ENCODE measurements around the gene SPG7. TPM values are rescaled to one million over a fixed set of nuclear protein-coding genes. Genes with fewer than 3 reads are reported as not detected.

SPG7 gene
- total RNA-seq, 1 donor from 2014 or later = 99.5 TPM

DNA sequence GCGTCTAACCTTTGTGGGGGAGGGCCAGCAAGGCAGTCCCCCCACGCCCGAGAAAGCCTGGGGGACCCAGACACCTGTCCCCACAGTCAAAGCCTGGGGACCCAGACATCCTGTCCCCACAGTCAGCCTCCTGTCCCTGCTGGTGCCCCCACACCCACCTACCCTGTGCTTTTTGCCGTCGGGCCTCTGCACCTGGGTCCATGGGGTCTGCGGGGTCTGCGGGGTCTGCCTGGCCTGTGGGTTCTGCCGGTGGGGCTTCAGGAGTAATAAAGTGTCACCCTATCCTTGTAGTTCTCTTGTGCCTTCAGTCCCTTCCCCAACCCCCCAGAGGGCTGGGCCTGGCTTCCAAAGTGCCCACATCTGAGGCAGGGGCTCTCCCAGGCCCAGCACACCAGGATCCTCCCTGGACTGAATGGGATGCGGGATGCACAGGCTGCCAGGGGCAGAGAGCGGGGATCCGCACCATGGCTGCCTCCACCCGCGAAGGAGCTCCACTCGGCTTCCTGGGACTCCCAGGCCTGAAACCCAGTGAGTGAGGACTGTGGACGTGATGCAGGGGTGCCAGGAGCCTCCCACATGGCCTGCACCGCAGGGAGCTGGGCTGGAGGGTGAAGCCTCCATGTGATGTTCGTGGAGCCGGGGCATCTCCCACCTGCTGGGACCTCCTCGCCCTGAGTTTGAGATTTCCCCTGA lies 88.9 kb downstream of the SPG7 start:
- DNase-seq (ENCODE audit: low read depth, low spot score) = no peak

- DNase-seq (ENCODE audit: low read depth, low spot score) = no peak
Measured at GRCh38 chr16:89598199-89598598, 90.0 kb downstream of the SPG7 start.

GRCh38 chr16:89599451-89599858 lies 91.3 kb downstream of the SPG7 start:
- DNase-seq (ENCODE audit: low read depth, low spot score) = no peak

GRCh38 chr16:89599902-89600301 lies 91.7 kb downstream of the SPG7 start:
- DNase-seq (ENCODE audit: low read depth, low spot score) = no peak

DNA sequence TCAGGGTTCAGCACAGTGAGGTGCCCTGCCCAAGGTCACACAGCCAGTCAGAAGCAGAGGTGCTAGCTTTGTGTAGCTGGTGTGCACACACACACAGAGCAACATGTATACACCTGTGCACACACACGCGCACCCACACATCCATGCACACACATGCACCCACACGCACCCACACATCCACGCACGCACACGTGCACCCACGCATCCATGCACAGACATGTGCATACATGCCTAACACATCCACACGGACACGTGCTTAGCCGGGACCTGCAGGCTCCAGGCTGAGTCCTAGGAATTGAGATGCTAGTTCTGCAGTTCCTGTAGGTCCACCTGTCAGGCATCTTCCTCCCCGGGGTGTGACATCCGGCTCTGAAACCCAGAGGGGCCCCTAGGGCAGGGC lies 92.2 kb downstream of the SPG7 start:
- DNase-seq (ENCODE audit: low read depth, low spot score) = no peak

DNA sequence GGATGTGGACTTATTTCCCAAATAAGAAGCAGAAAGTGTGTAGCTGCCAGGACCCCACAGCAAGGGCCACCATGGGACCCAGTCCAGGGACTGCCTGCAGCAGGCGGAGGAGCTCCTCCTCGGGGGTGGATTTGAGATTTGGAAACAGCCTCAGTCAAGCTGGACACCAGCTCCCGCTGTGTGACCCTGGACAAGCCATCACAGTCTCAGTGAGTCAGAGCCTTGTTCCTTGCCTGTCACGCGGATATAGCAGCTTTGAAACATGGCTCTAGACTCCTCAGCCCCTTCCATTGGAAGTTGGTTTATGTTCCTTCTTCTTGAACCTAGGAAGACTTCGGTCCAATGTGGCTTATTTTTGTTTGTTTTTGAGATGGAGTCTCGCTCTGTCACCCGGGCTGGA lies 92.8 kb downstream of the SPG7 start:
- no peak for DNase-seq (ENCODE audit: low read depth, low spot score)

- DNase-seq (ENCODE audit: low read depth, low spot score) = no peak
Measured at GRCh38 chr16:89601906-89602272, 93.7 kb downstream of the SPG7 start.

DNA sequence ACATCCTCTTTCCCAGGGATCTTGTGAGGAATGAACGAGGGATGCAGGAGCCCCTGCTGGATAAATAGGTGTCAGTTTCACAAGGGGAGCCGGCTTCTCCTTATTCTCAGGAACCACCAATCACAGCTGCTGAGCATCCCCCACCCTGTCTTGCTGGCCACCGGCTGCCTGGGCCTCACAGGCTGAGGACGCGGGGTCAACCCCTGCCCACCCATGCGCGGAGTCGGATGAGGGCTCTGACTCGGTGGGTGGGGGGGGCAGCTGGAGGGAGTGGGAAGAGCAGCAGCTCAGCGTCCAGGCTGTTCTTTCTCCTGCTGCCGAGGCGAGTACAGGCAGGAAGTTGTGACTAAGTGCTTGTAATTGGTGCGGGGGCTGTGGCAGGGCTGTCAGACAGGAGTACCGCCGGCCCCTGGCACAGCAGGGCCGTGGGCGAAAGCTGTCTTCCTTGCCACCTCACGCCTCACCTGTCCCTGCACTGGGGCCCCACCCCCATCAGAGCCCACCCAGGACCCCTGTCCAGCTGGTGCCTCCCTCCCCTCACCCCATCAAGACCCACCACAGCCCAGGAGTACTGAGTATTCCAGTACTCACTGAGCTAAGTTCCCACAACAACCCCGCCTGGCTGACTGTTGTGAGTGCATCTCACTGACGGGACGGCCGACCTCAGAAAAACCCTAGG lies 94.2 kb downstream of the SPG7 start:
- peak; percentile 41 for DNase-seq (ENCODE audit: low read depth, low spot score)

DNA sequence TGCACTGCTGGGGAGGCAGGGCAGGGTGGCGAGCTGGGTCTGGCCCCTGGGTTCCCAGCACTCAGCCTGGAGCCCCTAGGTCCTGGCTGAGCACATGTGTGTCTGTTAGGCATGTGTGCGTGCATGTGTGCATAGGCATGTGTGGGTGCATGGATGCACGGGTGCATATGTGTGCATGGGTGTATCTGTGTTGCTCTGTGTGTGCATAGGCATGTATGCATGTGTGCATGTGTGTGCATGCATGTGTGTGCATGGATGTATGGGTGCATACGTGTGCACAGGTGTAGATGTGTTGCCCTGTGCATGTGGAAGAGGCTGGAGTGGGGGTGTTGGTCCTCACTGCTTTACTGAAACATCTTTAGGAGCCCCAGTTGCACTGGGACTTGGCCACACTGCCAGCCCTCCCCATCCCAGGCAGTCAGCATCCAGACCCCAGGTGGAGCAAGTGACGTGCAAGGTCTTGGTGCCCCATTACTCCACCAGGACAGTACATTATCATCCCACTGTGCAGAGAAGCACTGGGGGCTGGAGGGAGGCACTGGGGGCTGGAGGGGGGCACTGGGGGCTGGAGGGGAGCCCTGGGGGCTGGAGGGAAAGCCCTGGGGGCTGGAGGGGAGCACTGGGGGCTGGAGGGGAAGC lies 94.9 kb downstream of the SPG7 start:
- no peak for DNase-seq (ENCODE audit: low read depth, low spot score)

DNA sequence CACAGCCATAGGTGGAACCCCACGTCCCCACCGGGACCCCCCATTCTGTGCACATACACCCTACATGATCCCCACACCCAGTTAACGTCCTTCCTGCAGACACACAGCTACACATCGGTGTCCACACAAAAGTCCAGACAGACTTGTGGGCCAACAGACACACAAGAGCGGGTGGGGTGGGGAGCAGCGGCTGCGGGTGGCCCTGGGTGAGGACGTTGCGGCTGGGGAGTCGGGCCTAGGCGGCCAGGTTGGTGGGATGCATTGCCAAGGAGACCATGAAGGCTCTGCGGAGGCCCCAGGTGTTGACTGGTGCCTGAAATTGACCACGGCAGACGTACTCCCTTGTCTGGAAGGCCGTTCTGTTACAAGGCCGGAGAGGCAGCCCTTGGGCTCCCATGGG lies 96.6 kb downstream of the SPG7 start:
- DNase-seq (ENCODE audit: low read depth, low spot score) = no peak

- DNase-seq (ENCODE audit: low read depth, low spot score) = no peak
Measured at GRCh38 chr16:89605186-89605970, 97.2 kb downstream of the SPG7 start.

DNA sequence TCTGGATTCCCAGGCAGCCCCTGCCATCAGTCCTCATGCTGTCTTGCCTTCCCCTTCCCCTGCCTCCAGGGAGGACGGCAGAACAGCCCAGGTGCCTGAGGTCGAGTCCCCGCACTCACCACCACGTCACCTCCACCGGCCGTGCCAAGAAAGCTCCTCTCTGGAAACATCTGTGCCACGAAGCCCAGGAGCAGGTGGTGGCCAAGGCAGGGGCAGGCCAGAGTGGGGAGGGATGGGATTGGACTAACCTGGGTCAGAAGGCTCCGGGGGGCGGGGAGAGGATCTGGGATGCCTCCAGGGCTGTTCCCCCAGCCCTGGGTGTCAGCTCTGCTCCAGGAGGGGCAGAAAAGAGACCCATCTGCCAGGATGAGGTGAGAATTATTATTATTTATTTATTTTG lies 97.8 kb downstream of the SPG7 start:
- no peak for DNase-seq (ENCODE audit: low read depth, low spot score)

Other genes starting within 250 kb of the SPG7 start
- gene ANKRD11, start 17.8 kb upstream of the SPG7 start, total RNA-seq = 53.0 and 58.1 TPM in 2 replicates
- 2,574 and 3,609 TPM in 2 replicates for gene RPL13, start 52.3 kb downstream of the SPG7 start, total RNA-seq
- gene CPNE7, start 67.4 kb downstream of the SPG7 start, total RNA-seq = 5.7 and 20.3 TPM in 2 replicates
- gene DPEP1, start 105.2 kb downstream of the SPG7 start, total RNA-seq = 0.07 and 0.39 TPM in 2 replicates
- 88.8 and 101 TPM in 2 replicates for gene CHMP1A, start 149.3 kb downstream of the SPG7 start, total RNA-seq
- gene SPATA33, start 149.4 kb downstream of the SPG7 start, total RNA-seq = 2.2 and 3.3 TPM in 2 replicates
- gene CDK10, start 178.3 kb downstream of the SPG7 start, total RNA-seq = 37.9 and 51.5 TPM in 2 replicates
- 14.8 and 16.3 TPM in 2 replicates for gene SPATA2L, start 193.3 kb downstream of the SPG7 start, total RNA-seq
- 5.9 and 7.1 TPM in 2 replicates for gene VPS9D1, start 212.5 kb downstream of the SPG7 start, total RNA-seq
- 18.9 and 25.8 TPM in 2 replicates for gene ZNF276, start 213.1 kb downstream of the SPG7 start, total RNA-seq